Neural progenitor cell (in vitro differentiated cells): ENCODE data around the gene RHOF.

ENCODE experiments used
- EZH2phosphoT487 ChIP-seq: fragments of 200-600 bp; sonication (generic); IDR thresholded peaks from 2 replicates; pipeline ENCODE4 v1.6.1; 2017; ENCODE audit warnings: antibody characterized with exemption
- TF ChIP-seq, protein P1 (sequence below): fragments of 200-600 bp; sonication (generic); IDR thresholded peaks from 2 replicates; pipeline ENCODE4 v1.5.1; 2017; ENCODE audit warnings: antibody characterized with exemption, mild to moderate bottlenecking

GRCh38 chr12:121828306-121828705, 34.8 kb upstream of the RHOF start:
- TF ChIP-seq, protein P1, sequence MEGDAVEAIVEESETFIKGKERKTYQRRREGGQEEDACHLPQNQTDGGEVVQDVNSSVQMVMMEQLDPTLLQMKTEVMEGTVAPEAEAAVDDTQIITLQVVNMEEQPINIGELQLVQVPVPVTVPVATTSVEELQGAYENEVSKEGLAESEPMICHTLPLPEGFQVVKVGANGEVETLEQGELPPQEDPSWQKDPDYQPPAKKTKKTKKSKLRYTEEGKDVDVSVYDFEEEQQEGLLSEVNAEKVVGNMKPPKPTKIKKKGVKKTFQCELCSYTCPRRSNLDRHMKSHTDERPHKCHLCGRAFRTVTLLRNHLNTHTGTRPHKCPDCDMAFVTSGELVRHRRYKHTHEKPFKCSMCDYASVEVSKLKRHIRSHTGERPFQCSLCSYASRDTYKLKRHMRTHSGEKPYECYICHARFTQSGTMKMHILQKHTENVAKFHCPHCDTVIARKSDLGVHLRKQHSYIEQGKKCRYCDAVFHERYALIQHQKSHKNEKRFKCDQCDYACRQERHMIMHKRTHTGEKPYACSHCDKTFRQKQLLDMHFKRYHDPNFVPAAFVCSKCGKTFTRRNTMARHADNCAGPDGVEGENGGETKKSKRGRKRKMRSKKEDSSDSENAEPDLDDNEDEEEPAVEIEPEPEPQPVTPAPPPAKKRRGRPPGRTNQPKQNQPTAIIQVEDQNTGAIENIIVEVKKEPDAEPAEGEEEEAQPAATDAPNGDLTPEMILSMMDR = no peak
- TF ChIP-seq EZH2phosphoT487 = no peak
